PC-3 (cell line): ENCODE data around the gene SMCO1. TPM values are rescaled to one million over a fixed set of nuclear protein-coding genes. Genes with fewer than 3 reads are reported as not detected.

Source experiments
- ATAC-seq: fragments of 200-7000 bp; cut with Tn5 transposase; 2 replicates; pipeline ENCODE4 v1.9.1; 2020; ENCODE audit warnings: mild to moderate bottlenecking, moderate library complexity
- BruUV-seq: library from RNA; stranded (reverse); fragments of 400-500 nt; replicated peaks from 2 replicates; lab custom pipeline; 2021; lab: Mats Ljungman, UMichigan
- CTCF ChIA-PET: fragments of 300-600 bp; sonication (Branson Sonifier 250); formaldehyde crosslinking; loops from one replicate; lab custom pipeline; 2022; ENCODE audit warnings: antibody characterized with exemption; lab: Charles Lee
- POLR2A ChIA-PET: fragments of 300-600 bp; sonication (Branson Sonifier 250); formaldehyde crosslinking; loops from one replicate; lab custom pipeline; 2022; ENCODE audit warnings: antibody characterized with exemption; ENCODE audit not compliant: unreplicated experiment; lab: Charles Lee
- DNase-seq: peaks from one replicate; pipeline ENCODE4 v3.0.0-alpha.2; 2015
- H2AFZ ChIP-seq: fragments of 300-600 bp; sonication (generic); 2 replicates; pipeline ENCODE4 v1.6.0; 2016; ENCODE audit warnings: antibody characterized with exemption, low read length
- H3F3A ChIP-seq: fragments of 300-600 bp; sonication (generic); one replicate; pipeline ENCODE4 v1.6.0; 2017; ENCODE audit warnings: antibody characterized with exemption, low read length, control low read depth, mild to moderate bottlenecking; ENCODE audit not compliant: unreplicated experiment
- H3K27ac ChIP-seq: fragments of 300-600 bp; sonication (generic); 2 replicates; pipeline ENCODE4 v1.5.1; 2016; ENCODE audit warnings: mild to moderate bottlenecking, low read length
- H3K27me3 ChIP-seq: fragments of 300-600 bp; sonication (generic); 2 replicates; pipeline ENCODE4 v1.6.1; 2016; ENCODE audit warnings: low read length, mixed read lengths
- H3K36me3 ChIP-seq: fragments of 300-600 bp; sonication (generic); 2 replicates; pipeline ENCODE4 v1.6.1; 2016; ENCODE audit warnings: low read depth, mixed run types, low read length, mixed read lengths
- H3K4me1 ChIP-seq: fragments of 300-600 bp; sonication (generic); 2 replicates; pipeline ENCODE4 v1.5.1; 2016; ENCODE audit warnings: low read length; ENCODE audit not compliant: insufficient read depth
- H3K4me2 ChIP-seq: fragments of 300-600 bp; sonication (generic); 2 replicates; pipeline ENCODE4 v1.6.0; 2016; ENCODE audit warnings: low read length
- H3K4me3 ChIP-seq: fragments of 300-600 bp; sonication (generic); 2 replicates; pipeline ENCODE4 v1.5.1; 2016; ENCODE audit warnings: mild to moderate bottlenecking, low read length, mixed read lengths
- H3K79me2 ChIP-seq: fragments of 300-600 bp; sonication (generic); 2 replicates; pipeline ENCODE4 v1.6.1; 2017; ENCODE audit warnings: low read length, mixed read lengths
- H3K9ac ChIP-seq: fragments of 300-600 bp; sonication (generic); 2 replicates; pipeline ENCODE4 v1.6.0; 2016; ENCODE audit warnings: mild to moderate bottlenecking, low read length
- H3K9me2 ChIP-seq: fragments of 300-600 bp; sonication (generic); replicated peaks from 2 replicates; pipeline ENCODE4 v1.6.1; 2016; ENCODE audit warnings: mixed run types, low read length, mixed read lengths
- H3K9me3 ChIP-seq: fragments of 300-600 bp; sonication (generic); 2 replicates; pipeline ENCODE4 v1.6.1; 2016; ENCODE audit warnings: low read length, mixed read lengths
- H4K20me1 ChIP-seq: fragments of 300-600 bp; sonication (generic); 2 replicates; pipeline ENCODE4 v1.6.1; 2016; ENCODE audit warnings: low read length, mixed read lengths
- CTCF ChIP-seq: fragments of 300-600 bp; sonication (generic); conservative IDR thresholded peaks from 2 replicates; pipeline ENCODE4 v1.5.1; 2017; ENCODE audit warnings: antibody characterized with exemption, low read depth, mild to moderate bottlenecking, low read length
- EZH2 ChIP-seq: fragments of 300-600 bp; sonication (generic); IDR thresholded peaks from one replicate; pipeline ENCODE4 v1.6.1; 2017; ENCODE audit warnings: antibody characterized with exemption, mild to moderate bottlenecking, low read length; ENCODE audit not compliant: unreplicated experiment
- EZH2phosphoT487 ChIP-seq: fragments of 300-600 bp; sonication (generic); IDR thresholded peaks from 2 replicates; pipeline ENCODE4 v1.6.1; 2018; ENCODE audit warnings: mild to moderate bottlenecking, antibody characterized with exemption, low read length, borderline replicate concordance
- intact Hi-C: fragments of 100-400 bp; cut with micrococcal nuclease; formaldehyde crosslinking; loops from 2 replicates; pipeline ENCODE4 v1.9.0; 2023
- total RNA-seq: library from RNA; depleted of rRNA; stranded (reverse); fragments of >200 nt; gene quantifications from 2 replicates; pipeline ENCODE4 v1.2.3, GENCODE V29; 2014

SMCO1 gene
- total RNA-seq, 1 experiment from 2014 or later = not detected

GRCh38 chr3:196503196-196504076 is 11.7 kb downstream of the SMCO1 start, which contains the start of gene RNF168:
Gene RNF168 (minus strand): TSS chr3:196503768. CDS start chr3:196503173, 595 bp downstream.
- H3K4me1 ChIP-seq = peaks cover 19% of the 10 kb centered on the region
- H3F3A ChIP-seq = no peaks in the 10 kb centered on the region
- H4K20me1 ChIP-seq = peaks cover 31% of the 10 kb centered on the region
- TF ChIP-seq EZH2 = no peak
- intact Hi-C loops = loop anchor here (2.0 to 5.0 kb wide), 2 partner anchors 61 to 71 kb away; partner anchors contain the start of gene UBXN7
- BruUV-seq = no TSS peak
- H3K27me3 ChIP-seq = no peaks in the 10 kb centered on the region
- peak within 1 kb of the TSS; percentile 82 for H3K4me3 ChIP-seq
- peak within 1 kb of the TSS; percentile 80 for H3K27ac ChIP-seq
- peak; percentile 97 for DNase-seq
- H3K9me2 ChIP-seq = no peaks in the 10 kb centered on the region
- H3K36me3 ChIP-seq = 0 out of 2 replicates have a peak, but pooled peaks cover under 1% of the 10 kb centered on the region
- H3K79me2 ChIP-seq = peaks cover 49% of the 10 kb centered on the region
- POLR2A ChIA-PET = no interaction called here
- H3K4me2 ChIP-seq = peak within 1 kb of the TSS; percentile 88
- CTCF ChIA-PET = interaction anchor here (0.6 kb wide), 1 partner anchor 112 kb away, joined by 7 read pairs; no protein-coding TSS in a partner anchor
- H3K9ac ChIP-seq = peak within 1 kb of the TSS; percentile 89
- ATAC-seq = peak; percentile 76
- H2AFZ ChIP-seq = peak within 1 kb of the TSS; percentile 68
- H3K9me3 ChIP-seq = 0 out of 2 replicates have a peak, but pooled peaks cover 10% of the 10 kb centered on the region

DNA sequence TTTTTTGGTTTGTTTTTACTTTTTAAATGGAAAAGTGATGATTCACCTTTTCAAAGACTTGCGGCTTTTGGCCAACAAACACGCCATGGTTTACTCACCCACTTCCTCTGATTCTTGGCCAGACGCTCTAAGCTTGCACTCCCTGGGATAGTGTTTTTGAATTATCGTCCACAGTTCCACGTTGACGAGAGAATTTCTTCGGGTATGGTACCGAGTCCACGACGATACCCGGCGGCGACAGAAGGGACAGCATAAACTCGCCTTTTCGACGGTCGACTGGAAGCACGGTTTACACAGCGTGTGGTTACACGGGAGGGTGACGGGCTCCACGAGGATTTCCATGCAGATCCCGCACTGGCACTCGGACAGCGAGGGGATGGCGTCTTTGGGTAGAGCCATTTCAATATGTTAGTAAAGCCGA is 12.4 kb downstream of the SMCO1 start:
- Histone ChIP-seq H3K9me3 (0 out of 2 replicates have a peak, but pooled peaks cover 10% of the 10 kb centered on the region), H3K4me2 (peak overlapping the region; percentile 88), H3K27me3 (no peaks in the 10 kb centered on the region), H3K4me3 (peak overlapping the region; percentile 82), H3K9me2 (no peaks in the 10 kb centered on the region), H3K36me3 (0 out of 2 replicates have a peak, but pooled peaks cover 2% of the 10 kb centered on the region), H3K79me2 (peaks cover 55% of the 10 kb centered on the region), H2AFZ (peak overlapping the region; percentile 60), H3K27ac (peak overlapping the region; percentile 80), H3F3A (no peaks in the 10 kb centered on the region), H3K9ac (peak overlapping the region; percentile 89), H4K20me1 (peaks cover 32% of the 10 kb centered on the region), H3K4me1 (peaks cover 19% of the 10 kb centered on the region)
- peak; percentile 50 for ATAC-seq
- ChIA-PET CTCF (interaction anchor here (0.6 kb wide), 1 partner anchor 111 kb away, joined by 7 read pairs; no protein-coding TSS in a partner anchor), POLR2A (interaction anchor here (0.5 to 0.6 kb wide), 2 partner anchors 17 to 155 kb away, joined by 3 read pairs; no protein-coding TSS in a partner anchor)
- BruUV-seq = TSS peak; percentile 91
- intact Hi-C loops = loop anchor here (2.0 to 5.0 kb wide), 2 partner anchors 62 to 70 kb away; partner anchors contain the start of gene UBXN7
- TF ChIP-seq EZH2phosphoT487 = no peak
- no peak for TF ChIP-seq CTCF
- TF ChIP-seq EZH2 = no peak
- peak; percentile 94 for DNase-seq

DNA sequence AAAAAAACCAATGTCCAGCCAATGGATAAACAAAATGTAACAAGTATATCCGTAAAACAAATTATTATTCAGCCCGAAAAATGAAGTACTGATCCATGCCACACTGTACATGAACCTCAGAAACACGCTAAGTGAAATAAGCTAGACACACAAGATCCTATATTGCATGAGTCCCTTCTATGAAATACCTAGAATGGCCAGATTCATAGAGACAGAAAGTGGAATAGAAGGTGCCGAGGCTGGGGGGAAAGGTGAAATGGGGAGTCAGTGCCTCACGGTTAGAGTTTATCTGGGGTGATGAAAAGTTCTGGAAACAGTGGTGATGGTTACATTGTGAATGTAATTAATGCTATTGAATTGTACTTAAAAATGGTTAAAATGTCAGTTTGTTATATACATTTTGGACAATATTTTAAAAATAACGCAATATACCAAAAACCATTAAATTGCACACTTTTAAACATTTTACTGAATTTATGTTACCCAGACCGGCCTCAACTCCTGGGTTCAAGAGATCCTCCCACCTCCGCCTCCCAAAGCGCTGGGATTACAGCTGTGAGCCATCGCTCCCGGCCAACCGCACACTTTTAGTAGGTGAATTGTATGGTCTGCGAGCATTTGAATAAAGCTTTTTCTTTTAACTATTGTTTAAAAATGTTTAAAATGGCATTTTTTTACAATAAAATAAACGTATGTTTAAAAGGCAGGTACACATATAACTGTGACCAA is 13.7 kb downstream of the SMCO1 start:
- Histone ChIP-seq H3K27me3 (no peaks in the 10 kb centered on the region), H3K27ac (peak overlapping the region; percentile 80; the same call in 1 of the 2 replicates), H3F3A (no peaks in the 10 kb centered on the region), H4K20me1 (peaks cover 35% of the 10 kb centered on the region), H3K36me3 (peaks cover 5% of the 10 kb centered on the region), H3K79me2 (peaks cover 68% of the 10 kb centered on the region), H3K4me2 (peak overlapping the region; percentile 88), H3K9me2 (no peaks in the 10 kb centered on the region), H3K9ac (peak overlapping the region; percentile 89), H2AFZ (peak overlapping the region; percentile 6; the same call in 1 of the 2 replicates), H3K4me3 (peak overlapping the region; percentile 82), H3K4me1 (peaks cover 19% of the 10 kb centered on the region), H3K9me3 (0 out of 2 replicates have a peak, but pooled peaks cover 2% of the 10 kb centered on the region)
- DNase-seq = peak; percentile 62
- BruUV-seq = no TSS peak
- peak; percentile 29 for ATAC-seq
- no peak for TF ChIP-seq CTCF
- TF ChIP-seq EZH2 = no peak
- TF ChIP-seq EZH2phosphoT487 = no peak
- intact Hi-C loops = loop anchor here (2.0 to 5.0 kb wide), 3 partner anchors 15 to 69 kb away; partner anchors contain the start of gene UBXN7
- ChIA-PET CTCF (interaction anchor here (0.9 kb wide), 1 partner anchor 248 kb away, joined by 4 read pairs; no protein-coding TSS in a partner anchor), POLR2A (no interaction called here)
